Measurements from ENCODE around the gene MYRF.

- TF ChIP-seq CTCF (optimal IDR thresholded peaks at IDR 0.05 in 1 of 3, IDR thresholded peaks at IDR 0.05 in 1 of 3, conservative IDR thresholded peaks at IDR 0.05 in 1 of 3; ENCODE audit: extremely low read depth in 1 of 3, insufficient read depth in 2 of 3, low read length in 3 of 3): peak in 2 of 3 experiments; percentile 54 to 73
- TF ChIP-seq EZH2 (IDR thresholded peaks at IDR 0.05; ENCODE audit: low read length): no peak
Measured at GRCh38 chr11:61752117-61752924, at the start of gene MYRF.

Measured in keratinocyte (primary cell).